Measurements from ENCODE around the gene SYAP1.
"Not testable (repeated sequence)": the region's sequence is repeated elsewhere in the genome, so short reads cannot be mapped to it uniquely, and the experiment has no call there.

DNA sequence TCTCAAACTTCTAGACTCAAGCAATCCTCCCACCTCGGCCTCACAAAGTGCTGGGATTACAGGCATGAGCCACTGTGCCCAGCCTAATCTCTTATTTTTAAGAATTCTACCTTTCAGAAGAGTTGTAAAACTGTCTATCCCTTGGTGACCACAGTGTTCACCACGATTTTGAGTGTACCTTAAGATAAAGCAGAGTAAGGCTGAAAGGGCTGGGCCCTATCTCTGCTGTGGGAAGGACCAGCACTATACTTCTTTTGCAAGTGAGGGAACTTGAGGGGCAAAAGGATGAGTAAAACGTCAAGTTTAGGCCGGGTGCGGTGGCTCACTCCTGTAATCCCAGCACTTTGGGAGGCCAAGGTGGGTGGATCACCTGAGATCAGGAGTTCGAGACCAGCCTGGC lies 3.0 kb upstream of the SYAP1 start:
- not testable (repeated sequence) for TF ChIP-seq EP300 (IDR thresholded peaks at IDR 0.05)
- TF ChIP-seq, protein P1, sequence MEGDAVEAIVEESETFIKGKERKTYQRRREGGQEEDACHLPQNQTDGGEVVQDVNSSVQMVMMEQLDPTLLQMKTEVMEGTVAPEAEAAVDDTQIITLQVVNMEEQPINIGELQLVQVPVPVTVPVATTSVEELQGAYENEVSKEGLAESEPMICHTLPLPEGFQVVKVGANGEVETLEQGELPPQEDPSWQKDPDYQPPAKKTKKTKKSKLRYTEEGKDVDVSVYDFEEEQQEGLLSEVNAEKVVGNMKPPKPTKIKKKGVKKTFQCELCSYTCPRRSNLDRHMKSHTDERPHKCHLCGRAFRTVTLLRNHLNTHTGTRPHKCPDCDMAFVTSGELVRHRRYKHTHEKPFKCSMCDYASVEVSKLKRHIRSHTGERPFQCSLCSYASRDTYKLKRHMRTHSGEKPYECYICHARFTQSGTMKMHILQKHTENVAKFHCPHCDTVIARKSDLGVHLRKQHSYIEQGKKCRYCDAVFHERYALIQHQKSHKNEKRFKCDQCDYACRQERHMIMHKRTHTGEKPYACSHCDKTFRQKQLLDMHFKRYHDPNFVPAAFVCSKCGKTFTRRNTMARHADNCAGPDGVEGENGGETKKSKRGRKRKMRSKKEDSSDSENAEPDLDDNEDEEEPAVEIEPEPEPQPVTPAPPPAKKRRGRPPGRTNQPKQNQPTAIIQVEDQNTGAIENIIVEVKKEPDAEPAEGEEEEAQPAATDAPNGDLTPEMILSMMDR (IDR thresholded peaks at IDR 0.05), result not testable (repeated sequence)

Measured in suprapubic skin (tissue), 3 donors.